HG03066 (cell line): Measurements from ENCODE around the gene SLC19A3.

ENCODE experiments used
- ATAC-seq: cut with Tn5 transposase; IDR thresholded peaks from one replicate; pipeline ENCODE4 v1.9.1; 2021; ENCODE audit warnings: low read depth; ENCODE audit not compliant: unreplicated experiment

SLC19A3 gene

GRCh38 chr2:227642656-227643055 lies 75.2 kb downstream of the SLC19A3 start:
- no peak for ATAC-seq

DNA sequence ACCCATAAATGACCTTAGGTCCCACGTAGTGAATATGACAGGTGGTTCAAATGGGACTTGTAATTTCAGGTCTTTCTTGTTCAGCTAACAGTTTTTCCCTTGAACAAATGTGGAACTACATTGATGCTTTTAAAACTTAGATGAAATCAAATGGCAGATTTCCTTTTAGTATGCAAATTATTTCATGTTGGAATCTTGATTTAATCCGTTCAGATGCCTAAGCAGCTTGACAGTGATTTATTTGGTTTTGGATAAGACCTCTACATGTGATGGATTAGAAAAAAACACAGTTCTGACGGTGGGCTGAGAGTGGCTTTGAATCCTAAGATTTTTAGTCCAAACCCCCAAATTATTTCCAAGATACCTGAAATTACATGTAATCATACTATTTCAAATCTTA lies 83.6 kb downstream of the SLC19A3 start:
- ATAC-seq, result no peak
